C4-2B (cell line): Measurements from ENCODE around the gene UVRAG.

Source experiments
- CTCF ChIP-seq: fragments of 450-650 bp; conservative IDR thresholded peaks from 2 replicates; pipeline ENCODE4 v1.5.1; 2017; ENCODE audit warnings: mild to moderate bottlenecking
- ZFX ChIP-seq: fragments of 450-650 bp; IDR thresholded peaks from 2 replicates; pipeline ENCODE4 v1.6.1; 2017

GRCh38 chr11:75931124-75931523 is 116.1 kb downstream of the UVRAG start:
- TF ChIP-seq CTCF (no peak), ZFX (no peak)
